ENCODE results near the gene GPR183. TPM values are rescaled to one million over a fixed set of nuclear protein-coding genes. Genes with fewer than 3 reads are reported as not detected.

Gene GPR183
- total RNA-seq, 2 experiments from 2014 or later = 37.4 to 38.8 TPM

- no peak overlapping the region for H3K4me3 Mint-ChIP-seq
Measured at GRCh38 chr13:99310382-99311031, 3.3 kb upstream of the GPR183 start.

GRCh38 chr13:99308471-99309087, 1.4 kb upstream of the GPR183 start:
- CTCF ChIA-PET = interaction anchor here (0.6 to 2.2 kb wide), 9 partner anchors 10 to 132 kb away, joined by 3 to 12 read pairs (median 5); no protein-coding TSS in a partner anchor
- DNase-seq = no peak
- Mint-ChIP-seq H3K9me3 (no peaks in the 10 kb centered on the region), H3K4me1 (ENCODE audit: low read depth) (peaks cover 71% of the 10 kb centered on the region), H3K27ac (peak overlapping the region; percentile 99), H3K36me3 (ENCODE audit: low read depth) (peaks cover 36% of the 10 kb centered on the region), H3K4me3 (peak overlapping the region; percentile 93), H3K27me3 (ENCODE audit: low read depth) (no peaks in the 10 kb centered on the region)
- intact Hi-C loops (cut with micrococcal nuclease) = loop anchor here (1.0 to 5.0 kb wide), 6 partner anchors 14 to 736 kb away; no protein-coding TSS in a partner anchor

More at GRCh38 chr13:99310382-99311031, 3.3 kb upstream of the GPR183 start:
- Mint-ChIP-seq H3K27me3 (ENCODE audit: low read depth) (no peaks in the 10 kb centered on the region), H3K27ac (peak overlapping the region; percentile 76), H3K36me3 (ENCODE audit: low read depth) (peaks cover 23% of the 10 kb centered on the region), H3K9me3 (no peaks in the 10 kb centered on the region), H3K4me1 (ENCODE audit: low read depth) (peaks cover 76% of the 10 kb centered on the region)
- intact Hi-C loops (cut with micrococcal nuclease) = loop anchor here (5.0 kb wide), 1 partner anchor 187 kb away; no protein-coding TSS in a partner anchor
- DNase-seq = no peak
- CTCF ChIA-PET = interaction anchor here (0.6 to 1.2 kb wide), 3 partner anchors 15 to 39 kb away, joined by 3 to 4 read pairs (median 3); no protein-coding TSS in a partner anchor

GRCh38 chr13:99307648-99308339, 595 bp upstream of the GPR183 start:
- peaks cover 41% of the 10 kb centered on the region for H3K36me3 Mint-ChIP-seq (ENCODE audit: low read depth)
- H3K27me3 Mint-ChIP-seq (ENCODE audit: low read depth) = no peaks in the 10 kb centered on the region
- intact Hi-C loops (cut with micrococcal nuclease) = loop anchor here (1.0 to 5.0 kb wide), 11 partner anchors 11 to 735 kb away; partner anchors contain the start of gene GPR18
- H3K27ac Mint-ChIP-seq = peak overlapping the region; percentile 99
- H3K9me3 Mint-ChIP-seq = no peaks in the 10 kb centered on the region
- H3K4me3 Mint-ChIP-seq = peak overlapping the region; percentile 93
- peaks cover 73% of the 10 kb centered on the region for H3K4me1 Mint-ChIP-seq (ENCODE audit: low read depth)
- CTCF ChIA-PET = interaction anchor here (0.8 to 6.4 kb wide), 6 partner anchors 10 to 128 kb away, joined by 3 to 59 read pairs (median 7); no protein-coding TSS in a partner anchor
- DNase-seq = peak; percentile 89

GRCh38 chr13:99305566-99305965, 1.6 kb downstream of the GPR183 start:
- CTCF ChIA-PET = interaction anchor here (0.5 to 6.4 kb wide), 8 partner anchors 9 to 130 kb away, joined by 3 to 59 read pairs (median 7); no protein-coding TSS in a partner anchor
- Mint-ChIP-seq H3K27ac (peak overlapping the region; percentile 99), H3K36me3 (ENCODE audit: low read depth) (peaks cover 45% of the 10 kb centered on the region), H3K4me1 (ENCODE audit: low read depth) (peaks cover 69% of the 10 kb centered on the region), H3K27me3 (ENCODE audit: low read depth) (no peaks in the 10 kb centered on the region), H3K4me3 (peak overlapping the region; percentile 93), H3K9me3 (no peaks in the 10 kb centered on the region)
- no peak for DNase-seq
- intact Hi-C loops (cut with micrococcal nuclease) = loop anchor here (5.0 kb wide), 1 partner anchor 733 kb away; no protein-coding TSS in a partner anchor

GRCh38 chr13:99305158-99305557, 2.0 kb downstream of the GPR183 start:
- intact Hi-C loops (cut with micrococcal nuclease) = loop anchor here (5.0 kb wide), 1 partner anchor 733 kb away; no protein-coding TSS in a partner anchor
- DNase-seq = no peak
- CTCF ChIA-PET = interaction anchor here (0.6 to 6.4 kb wide), 8 partner anchors 9 to 130 kb away, joined by 4 to 59 read pairs (median 7); no protein-coding TSS in a partner anchor
- Mint-ChIP-seq H3K27ac (peak overlapping the region; percentile 99), H3K36me3 (ENCODE audit: low read depth) (peaks cover 45% of the 10 kb centered on the region), H3K4me1 (ENCODE audit: low read depth) (peaks cover 70% of the 10 kb centered on the region), H3K9me3 (no peaks in the 10 kb centered on the region), H3K4me3 (peak overlapping the region; percentile 93), H3K27me3 (ENCODE audit: low read depth) (no peaks in the 10 kb centered on the region)

- CTCF ChIA-PET = interaction anchor here (0.5 to 6.4 kb wide), 14 partner anchors 8 to 131 kb away, joined by 3 to 59 read pairs (median 6); no protein-coding TSS in a partner anchor
- H3K27me3 Mint-ChIP-seq (ENCODE audit: low read depth) = no peaks in the 10 kb centered on the region
- DNase-seq = no peak
- H3K27ac Mint-ChIP-seq = peak overlapping the region; percentile 99
- H3K36me3 Mint-ChIP-seq (ENCODE audit: low read depth) = peaks cover 43% of the 10 kb centered on the region
- H3K4me3 Mint-ChIP-seq = peak overlapping the region; percentile 93
- no peaks in the 10 kb centered on the region for H3K9me3 Mint-ChIP-seq
- intact Hi-C loops (cut with micrococcal nuclease) = loop anchor here (1.0 kb wide), 1 partner anchor 10 kb away; no protein-coding TSS in a partner anchor
- H3K4me1 Mint-ChIP-seq (ENCODE audit: low read depth) = peaks cover 70% of the 10 kb centered on the region
Measured at GRCh38 chr13:99304541-99304940, 2.7 kb downstream of the GPR183 start.

GRCh38 chr13:99303863-99304521, 3.2 kb downstream of the GPR183 start:
- H3K4me1 Mint-ChIP-seq (ENCODE audit: low read depth) = peaks cover 70% of the 10 kb centered on the region
- intact Hi-C loops (cut with micrococcal nuclease) = loop anchor here (1.0 kb wide), 1 partner anchor 10 kb away; no protein-coding TSS in a partner anchor
- peak; percentile 83 for DNase-seq
- H3K27ac Mint-ChIP-seq = peak overlapping the region; percentile 99
- no peaks in the 10 kb centered on the region for H3K27me3 Mint-ChIP-seq (ENCODE audit: low read depth)
- CTCF ChIA-PET = interaction anchor here (0.5 to 6.4 kb wide), 15 partner anchors 9 to 132 kb away, joined by 3 to 59 read pairs (median 4); no protein-coding TSS in a partner anchor
- H3K4me3 Mint-ChIP-seq = peak overlapping the region; percentile 93
- no peaks in the 10 kb centered on the region for H3K9me3 Mint-ChIP-seq
- peaks cover 43% of the 10 kb centered on the region for H3K36me3 Mint-ChIP-seq (ENCODE audit: low read depth)

- CTCF ChIA-PET = interaction anchor here (0.7 to 6.4 kb wide), 10 partner anchors 8 to 133 kb away, joined by 3 to 59 read pairs (median 3); no protein-coding TSS in a partner anchor
- Mint-ChIP-seq H3K36me3 (ENCODE audit: low read depth) (peaks cover 39% of the 10 kb centered on the region), H3K27ac (peak overlapping the region; percentile 99), H3K4me1 (ENCODE audit: low read depth) (peaks cover 69% of the 10 kb centered on the region), H3K9me3 (no peaks in the 10 kb centered on the region), H3K27me3 (ENCODE audit: low read depth) (no peaks in the 10 kb centered on the region), H3K4me3 (peak overlapping the region; percentile 93)
- DNase-seq = no peak
- intact Hi-C loops (cut with micrococcal nuclease) = no loop called here
Measured at GRCh38 chr13:99302637-99303505, 4.3 kb downstream of the GPR183 start.

GRCh38 chr13:99301913-99302636, 5.1 kb downstream of the GPR183 start:
- intact Hi-C loops (cut with micrococcal nuclease) = no loop called here
- H3K27me3 Mint-ChIP-seq (ENCODE audit: low read depth) = no peaks in the 10 kb centered on the region
- H3K4me3 Mint-ChIP-seq = peak overlapping the region; percentile 93
- H3K36me3 Mint-ChIP-seq (ENCODE audit: low read depth) = peaks cover 41% of the 10 kb centered on the region
- H3K4me1 Mint-ChIP-seq (ENCODE audit: low read depth) = peaks cover 71% of the 10 kb centered on the region
- no peak for DNase-seq
- no peaks in the 10 kb centered on the region for H3K9me3 Mint-ChIP-seq
- CTCF ChIA-PET = interaction anchor here (0.9 to 6.4 kb wide), 9 partner anchors 30 to 133 kb away, joined by 3 to 59 read pairs (median 3); no protein-coding TSS in a partner anchor
- H3K27ac Mint-ChIP-seq = peak overlapping the region; percentile 99

Data from activated naive CD4-positive, alpha-beta T cell treated with anti-CD3 and anti-CD28 coated beads for 36 hours (primary cell).